Esophagus muscularis mucosa (tissue), 4 donors: ENCODE results near the gene NOSIP.

ENCODE experiments used
- CTCF ChIP-seq, 3 experiments: fragments of 200-600 bp in 2 of 3; fragments of 450-650 bp in 1 of 3; sonication (generic) in 2 of 3; IDR thresholded peaks; one replicate each; pipeline ENCODE4 v1.5.1; 2017 to 2019; ENCODE audit warnings: antibody characterized with exemption in 3 of 3, mild to moderate bottlenecking in 2 of 3, moderate library complexity in 1 of 3
- EP300 ChIP-seq: sonication (generic); formaldehyde crosslinking; IDR thresholded peaks from one replicate; pipeline ENCODE4 v1.6.1; 2017; ENCODE audit warnings: antibody characterized with exemption
- POLR2AphosphoS5 ChIP-seq, 2 donors: sonication (generic); formaldehyde crosslinking; IDR thresholded peaks; one replicate each; pipeline ENCODE4 v1.6.1; 2017; ENCODE audit warnings: antibody characterized with exemption in 2 of 2

GRCh38 chr19:49579193-49579592 lies 1.2 kb downstream of the NOSIP start:
- no peak for TF ChIP-seq CTCF (IDR thresholded peaks at IDR 0.05)
- TF ChIP-seq EP300: no peak
- no peak for TF ChIP-seq POLR2AphosphoS5 (IDR thresholded peaks at IDR 0.05)
